Measurements from ENCODE around the gene NARF.
"Not testable (repeated sequence)": the region's sequence is repeated elsewhere in the genome, so short reads cannot be mapped to it uniquely, and the experiment has no call there.

NARF gene

GRCh38 chr17:82447876-82448275 is 10.7 kb upstream of the NARF start:
- DNase-seq: no peak

GRCh38 chr17:82449131-82449882 is 9.2 kb upstream of the NARF start:
- no peak for DNase-seq

- DNase-seq: no peak
Measured at GRCh38 chr17:82449883-82450356, 8.6 kb upstream of the NARF start.

GRCh38 chr17:82450357-82451106 is 8.0 kb upstream of the NARF start, which contains the start of gene CYBC1:
CYBC1 (minus strand) TSS chr17:82450752; CDS start chr17:82449254, 1,498 bp downstream.
- peak; percentile 60 for DNase-seq

GRCh38 chr17:82452162-82452561 is 6.4 kb upstream of the NARF start:
- no peak for DNase-seq

DNA sequence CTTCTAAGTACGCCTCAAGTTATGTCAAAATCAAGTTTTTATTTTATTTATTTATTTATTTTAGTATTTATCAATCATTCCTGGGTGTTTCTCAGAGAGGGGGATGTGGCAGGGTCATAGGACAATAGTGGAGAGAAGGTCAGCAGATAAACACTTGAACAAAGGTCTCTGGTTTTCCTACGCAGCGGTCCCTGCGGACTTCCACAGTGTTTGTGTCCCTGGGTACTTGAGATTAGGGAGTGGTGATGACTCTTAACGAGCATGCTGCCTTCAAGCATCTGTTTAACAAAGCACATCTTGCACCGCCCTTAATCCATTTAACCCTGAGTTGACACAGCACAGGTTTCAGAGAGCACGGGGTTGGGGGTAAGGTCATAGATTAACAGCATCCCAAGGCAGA is 5.4 kb upstream of the NARF start:
- not testable (repeated sequence) for DNase-seq

DNA sequence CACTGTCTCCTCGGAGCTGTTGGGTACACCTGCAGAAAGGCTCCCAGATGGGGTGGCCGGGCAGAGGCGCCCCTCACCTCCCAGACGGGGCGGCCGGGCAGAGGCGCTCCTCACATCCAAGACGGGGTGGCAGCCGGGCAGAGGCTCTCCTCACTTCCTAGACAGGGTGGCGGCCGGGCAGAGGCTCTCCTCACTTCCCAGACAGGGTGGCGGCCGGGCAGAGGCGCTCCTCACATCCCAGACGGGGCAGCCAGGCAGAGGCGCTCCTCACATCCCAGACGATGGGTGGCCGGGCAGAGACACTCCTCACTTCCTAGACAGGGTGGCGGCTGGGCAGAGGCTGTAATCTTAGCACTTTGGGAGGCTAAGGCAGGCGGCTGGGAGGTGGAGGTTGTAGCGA is 4.8 kb upstream of the NARF start:
- DNase-seq: not testable (repeated sequence)

GRCh38 chr17:82457073-82457928 is 1.2 kb upstream of the NARF start:
- DNase-seq: no peak

DNA sequence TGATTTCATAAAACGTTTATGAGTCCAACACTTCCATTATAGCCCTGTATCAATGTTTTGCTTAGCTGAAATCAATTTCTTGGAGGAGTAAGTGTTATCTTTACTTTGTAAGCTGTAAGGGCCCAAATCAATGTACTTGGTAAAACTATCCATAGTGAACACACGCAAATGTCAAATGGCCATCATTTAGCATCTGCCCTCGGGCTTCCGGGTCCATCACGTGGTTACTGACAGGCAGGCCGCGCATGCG is 687 bp upstream of the NARF start:
- DNase-seq: peak; percentile 95

DNA sequence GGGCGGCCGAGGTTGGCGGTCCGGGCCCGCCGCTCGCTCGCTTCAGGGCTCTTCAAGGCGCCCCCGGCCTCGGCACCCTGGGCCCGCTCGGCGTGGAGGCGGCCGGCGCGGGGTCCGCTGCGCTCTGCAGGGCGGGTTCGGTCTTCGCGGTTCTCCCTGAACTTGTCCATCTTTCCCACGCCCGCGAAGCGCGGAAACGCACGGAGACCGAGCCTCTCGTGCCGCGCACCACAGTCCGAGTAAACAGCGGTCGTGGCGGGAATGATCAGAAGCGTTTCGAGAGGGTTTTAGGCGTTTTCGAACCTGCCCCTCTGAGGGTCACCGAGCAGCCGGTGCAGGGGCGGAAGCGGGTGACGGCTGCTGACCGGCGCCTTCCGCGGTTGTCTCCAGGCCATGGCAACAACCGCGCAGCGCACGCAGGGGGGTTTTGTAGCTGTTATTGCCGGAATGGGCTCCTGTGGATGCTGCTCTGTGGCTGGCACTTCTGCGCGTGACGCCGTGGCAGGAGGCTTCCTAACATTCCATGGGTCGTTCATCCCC is 414 bp downstream of the NARF start:
- no peak for DNase-seq

- DNase-seq: not testable (repeated sequence)
Measured at GRCh38 chr17:82459936-82460335, 1.4 kb downstream of the NARF start.

- DNase-seq: no peak
Measured at GRCh38 chr17:82461827-82462524, 3.4 kb downstream of the NARF start.

DNA sequence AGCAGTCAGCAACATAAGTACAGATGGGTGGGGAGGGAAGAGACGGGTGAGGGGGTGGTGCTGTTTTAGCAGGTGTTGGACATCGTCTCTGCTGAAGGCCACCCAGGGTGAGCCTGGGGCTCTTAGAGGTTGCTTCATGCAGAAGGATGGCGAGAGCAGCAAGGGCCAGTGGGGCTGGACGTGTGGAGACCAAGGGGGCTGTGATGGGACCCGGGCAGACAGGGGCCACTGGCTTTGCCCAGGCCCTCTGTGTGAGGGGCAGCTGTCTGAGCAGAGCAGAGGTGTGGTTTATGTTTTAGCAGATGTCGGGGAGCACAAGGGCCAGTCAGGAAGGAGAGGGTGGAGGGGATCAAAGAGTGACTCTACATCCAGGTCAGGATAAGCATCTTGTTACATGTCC is 4.8 kb downstream of the NARF start:
- no peak for DNase-seq

- no peak for DNase-seq
Measured at GRCh38 chr17:82463925-82464566, 5.5 kb downstream of the NARF start.

GRCh38 chr17:82464567-82464929 is 6.0 kb downstream of the NARF start:
- DNase-seq: no peak

GRCh38 chr17:82465023-82465603 is 6.6 kb downstream of the NARF start:
- no peak for DNase-seq

DNA sequence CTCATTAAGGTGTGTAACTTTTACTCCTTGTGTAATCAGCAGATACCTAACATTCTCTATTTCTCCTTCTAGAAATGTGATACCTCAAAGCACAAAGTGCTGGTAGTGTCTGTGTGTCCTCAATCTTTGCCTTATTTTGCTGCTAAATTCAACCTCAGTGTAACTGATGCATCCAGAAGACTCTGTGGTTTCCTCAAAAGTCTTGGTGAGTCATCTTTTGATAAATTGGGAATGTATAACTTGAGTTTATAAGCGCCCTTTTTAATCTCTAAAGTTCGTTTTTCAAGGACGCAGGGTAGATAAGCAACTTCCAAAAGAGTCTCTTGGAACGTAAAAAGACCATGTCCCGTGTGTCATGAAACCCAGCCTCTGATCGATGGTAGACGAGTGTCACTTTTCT is 10.2 kb downstream of the NARF start:
- no peak for DNase-seq

GRCh38 chr17:82470065-82470464 is 11.5 kb downstream of the NARF start:
- DNase-seq: no peak

DNA sequence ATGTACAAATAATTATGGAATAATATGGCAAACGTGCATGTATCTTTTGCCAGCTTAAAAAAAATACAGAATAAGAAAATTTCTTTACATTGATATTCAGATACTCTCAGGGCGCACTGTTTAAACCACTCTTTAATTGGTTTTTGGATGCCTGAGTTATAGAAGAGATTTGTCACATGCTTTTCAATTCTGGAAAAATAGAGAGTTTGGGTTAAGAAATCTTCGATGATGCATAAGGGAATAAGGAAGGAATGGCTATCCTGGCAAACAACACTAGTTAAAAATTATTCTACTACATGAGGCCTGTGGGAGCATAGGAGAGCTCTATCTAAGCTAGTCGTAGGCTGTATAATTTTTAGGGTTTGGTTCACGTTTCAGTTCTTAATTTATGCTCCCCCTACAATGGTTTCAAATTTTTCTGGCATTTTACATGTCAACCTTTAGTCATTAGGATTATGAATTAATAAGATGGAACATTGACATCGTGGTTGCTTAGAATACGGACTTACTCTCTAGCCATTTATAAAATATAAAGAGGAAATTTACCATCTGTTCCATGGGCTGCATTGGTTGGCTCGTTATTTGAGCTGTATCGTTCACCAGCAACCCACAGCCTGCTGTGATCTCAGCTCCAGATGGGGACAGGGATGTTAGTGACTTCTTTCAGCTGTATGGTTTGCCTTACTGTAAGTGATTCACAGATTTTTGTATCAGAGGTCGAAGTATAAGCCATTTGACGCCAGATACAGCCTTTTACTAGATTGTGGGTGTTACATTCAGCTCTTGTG is 15.9 kb downstream of the NARF start:
- DNase-seq: peak; percentile 95

GRCh38 chr17:82475458-82475857 is 16.9 kb downstream of the NARF start:
- no peak for DNase-seq

DNA sequence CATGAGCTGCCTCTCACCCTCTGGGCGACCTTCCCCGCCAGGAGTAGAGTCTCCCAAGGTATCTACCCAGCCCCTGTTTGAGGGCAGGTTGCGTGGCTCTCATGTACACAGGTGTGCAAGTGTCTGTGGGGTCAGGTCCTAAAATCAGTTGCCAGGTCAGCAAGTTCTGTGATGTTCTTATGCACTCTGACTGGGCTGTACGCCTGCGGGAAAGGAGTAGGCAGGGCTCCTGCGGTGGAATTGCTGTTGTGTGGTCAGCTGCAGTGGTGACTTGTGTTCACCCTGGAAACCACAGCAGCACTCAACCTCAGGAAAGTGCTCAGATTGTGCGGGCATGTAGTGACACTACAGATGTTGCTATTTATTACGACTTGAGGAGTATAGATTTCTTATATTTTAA is 19.4 kb downstream of the NARF start:
- DNase-seq: no peak
